Measurements from ENCODE around the gene PAIP2.

GRCh38 chr5:139417214-139417613 is 75.6 kb downstream of the PAIP2 start:
- TF ChIP-seq POLR2A (IDR thresholded peaks at IDR 0.05; ENCODE audit: low read depth, low read length): no peak
- TF ChIP-seq TAF1 (IDR thresholded peaks at IDR 0.05; ENCODE audit: borderline replicate concordance, low read depth, low read length): no peak

All from GM12892 (cell line).